GM19438 (cell line): ENCODE results near the gene SALL1.

ENCODE experiments used
- ATAC-seq: cut with Tn5 transposase; IDR thresholded peaks from one replicate; pipeline ENCODE4 v1.9.1; 2021; ENCODE audit warnings: low read depth; ENCODE audit not compliant: unreplicated experiment

The SALL1 gene

GRCh38 chr16:51143196-51143977 lies 7.7 kb downstream of the SALL1 start:
- no peak for ATAC-seq

GRCh38 chr16:51141541-51141940 lies 9.5 kb downstream of the SALL1 start:
- no peak for ATAC-seq

- ATAC-seq = no peak
These were observed 10.0 kb downstream of the SALL1 start for GRCh38 chr16:51141106-51141505.

- ATAC-seq = no peak
These were observed 11.0 kb downstream of the SALL1 start for GRCh38 chr16:51140112-51140511.

- ATAC-seq = no peak
These were observed 11.5 kb downstream of the SALL1 start for GRCh38 chr16:51139568-51139967.

- ATAC-seq = no peak
These were observed 12.9 kb downstream of the SALL1 start for GRCh38 chr16:51138178-51138577.

GRCh38 chr16:51137097-51137496 lies 14.0 kb downstream of the SALL1 start:
- ATAC-seq = no peak

GRCh38 chr16:51134876-51135275 lies 16.2 kb downstream of the SALL1 start:
- no peak for ATAC-seq

- ATAC-seq = no peak
These were observed 16.7 kb downstream of the SALL1 start for GRCh38 chr16:51134269-51134812.

DNA sequence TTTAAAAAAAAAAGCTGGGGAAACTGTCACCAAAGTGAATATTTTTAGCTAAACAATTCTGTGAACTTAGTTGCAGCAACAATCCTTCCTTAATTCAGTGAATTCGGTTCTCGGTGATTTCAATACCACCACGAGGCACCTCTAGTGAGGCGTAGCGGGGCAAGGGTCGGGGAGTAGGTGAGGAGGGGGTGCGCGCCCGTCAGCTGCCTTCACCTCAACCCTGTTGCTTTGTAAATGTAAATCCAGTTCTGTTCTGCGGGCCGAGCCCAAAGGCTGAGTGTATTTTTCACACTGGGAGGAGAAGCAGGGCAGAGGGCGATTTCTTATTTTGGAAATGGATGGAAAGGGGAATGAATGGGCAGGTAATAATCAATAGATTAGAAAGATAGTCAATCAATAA lies 17.4 kb downstream of the SALL1 start:
- ATAC-seq = no peak

DNA sequence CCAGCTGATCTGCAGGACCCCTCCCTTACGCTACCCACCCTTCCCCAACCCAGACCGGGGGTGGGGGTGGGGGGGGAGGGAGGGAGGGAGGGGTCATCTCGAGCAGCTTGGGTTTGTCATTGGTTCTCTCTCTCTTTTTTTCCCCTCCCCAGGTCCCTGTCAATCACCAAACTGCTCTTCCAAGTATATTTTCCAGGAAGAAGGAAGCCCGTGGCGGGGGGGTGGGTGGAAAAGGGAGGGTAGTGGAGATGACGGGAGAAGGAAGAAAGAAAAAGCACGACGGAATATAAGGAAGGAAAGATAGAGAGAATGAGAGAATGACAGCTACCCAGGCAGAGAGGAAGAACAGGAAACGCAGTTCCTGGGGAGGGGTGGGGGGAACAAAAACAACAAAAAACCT lies 17.9 kb downstream of the SALL1 start:
- no peak for ATAC-seq

- no peak for ATAC-seq
These were observed 18.5 kb downstream of the SALL1 start for GRCh38 chr16:51132490-51133115.

- no peak for ATAC-seq
These were observed 19.5 kb downstream of the SALL1 start for GRCh38 chr16:51131619-51132018.

- no peak for ATAC-seq
These were observed 22.0 kb downstream of the SALL1 start for GRCh38 chr16:51129105-51129504.

DNA sequence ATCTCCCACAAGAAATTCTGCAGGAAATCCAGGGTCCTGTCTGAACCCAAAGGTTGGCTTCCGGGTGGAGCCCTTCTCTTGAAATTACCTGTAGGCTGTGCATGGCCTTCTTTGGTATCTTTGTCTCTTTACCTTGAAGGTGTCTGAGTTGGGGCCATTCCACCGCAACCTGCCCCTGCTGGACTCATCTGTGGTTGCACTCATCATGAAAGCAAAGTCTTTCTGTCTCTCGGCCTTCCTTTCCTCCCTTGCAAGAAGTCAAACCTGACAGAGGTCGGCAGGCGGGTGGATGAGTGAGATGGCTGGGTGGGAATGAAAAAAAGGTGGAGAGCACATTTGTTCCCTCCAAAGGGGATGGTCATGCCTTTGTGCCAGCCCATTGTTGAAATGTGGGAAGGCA lies 25.1 kb downstream of the SALL1 start:
- ATAC-seq = no peak

- ATAC-seq = no peak
These were observed 26.2 kb downstream of the SALL1 start for GRCh38 chr16:51124896-51125295.

DNA sequence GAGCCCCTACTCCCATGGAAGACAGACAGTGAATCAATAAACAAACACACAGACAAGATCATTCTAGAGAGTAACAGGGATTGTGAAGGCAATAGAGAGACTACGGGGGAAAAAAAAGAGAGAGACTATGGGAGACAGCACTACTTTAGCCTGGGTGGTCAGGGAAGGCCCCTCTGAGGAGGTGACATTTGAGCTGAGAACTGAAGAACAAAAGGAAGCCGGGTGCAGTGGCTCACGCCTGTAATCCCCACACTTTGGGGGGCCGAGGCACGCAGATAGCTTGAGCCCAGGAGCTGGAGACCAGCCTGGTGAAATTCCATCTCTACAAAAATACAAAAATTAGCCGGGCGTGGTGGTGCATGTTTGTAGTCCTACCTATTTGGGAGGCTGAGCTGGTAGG lies 29.2 kb downstream of the SALL1 start:
- ATAC-seq = no peak

DNA sequence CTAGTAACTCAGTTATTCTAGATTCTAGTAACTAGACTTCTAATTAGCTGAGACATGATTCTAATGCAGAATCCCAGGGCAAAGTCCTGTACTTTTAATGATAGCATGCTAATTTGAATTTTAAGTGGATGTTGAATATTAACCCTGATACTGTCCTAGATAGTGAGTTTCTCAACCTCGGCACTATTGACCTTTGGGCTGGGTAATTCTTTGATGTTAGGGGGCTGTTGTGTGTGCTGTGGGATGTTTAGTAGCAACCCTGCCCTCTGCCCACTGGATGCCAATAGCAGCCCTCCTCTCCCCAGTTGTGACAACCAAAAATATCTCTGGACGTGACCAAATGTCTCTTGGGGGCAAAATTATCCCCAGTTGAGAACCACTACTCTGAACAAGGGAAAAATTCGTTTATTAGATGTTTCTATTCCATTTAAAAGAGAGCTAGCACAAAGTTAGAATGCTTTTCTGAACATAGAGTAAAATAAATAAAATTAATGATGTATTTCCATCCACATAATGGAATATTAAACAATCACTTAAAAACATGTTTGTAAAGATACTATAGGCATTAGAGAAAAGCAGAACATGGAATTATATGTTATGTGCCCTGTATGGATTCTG lies 30.2 kb downstream of the SALL1 start:
- ATAC-seq = no peak

GRCh38 chr16:51119973-51120729 lies 30.9 kb downstream of the SALL1 start:
- ATAC-seq = no peak

GRCh38 chr16:51119556-51119955 lies 31.5 kb downstream of the SALL1 start:
- ATAC-seq = no peak

DNA sequence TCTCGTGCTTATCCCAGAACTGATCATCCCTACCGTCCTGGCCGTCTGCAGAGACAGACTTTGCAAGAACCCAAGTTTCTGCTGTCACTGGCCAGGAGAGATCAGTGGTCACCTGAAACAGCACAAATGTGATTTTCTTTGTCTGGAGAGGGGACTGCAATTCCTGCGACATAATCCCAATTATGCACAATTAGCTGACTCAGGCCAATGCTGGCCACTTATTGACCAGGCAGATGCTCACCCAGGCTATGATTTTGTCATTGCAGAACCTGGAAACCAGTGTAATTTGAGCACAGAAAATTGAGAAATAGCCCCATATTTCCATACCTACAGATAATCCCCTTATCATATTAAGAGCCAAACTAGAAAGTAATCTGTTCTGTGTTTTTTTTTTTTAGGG lies 34.7 kb downstream of the SALL1 start:
- ATAC-seq = no peak
